Thoracic aorta (tissue), 2 donors: ENCODE data around the gene PKP1. TPM values are rescaled to one million over a fixed set of nuclear protein-coding genes. Genes with fewer than 3 reads are reported as not detected.

Source experiments
- ATAC-seq: fragments of 150-250 bp; one replicate; pipeline ENCODE4 v1.8.0; 2017; ENCODE audit warnings: low read depth; ENCODE audit not compliant: insufficient number of reproducible peaks, low FRiP score
- DNase-seq: peaks from one replicate; pipeline ENCODE4 v3.0.0-alpha.2; 2020; ENCODE audit warnings: low spot score
- H3K27ac ChIP-seq, 2 donors: fragments of 200-600 bp; sonication (generic); 1 replicate in 1 of 2; 2 replicates in 1 of 2; pipeline ENCODE4 v1.5.1; 2016; ENCODE audit warnings: mild to moderate bottlenecking in 2 of 2, moderate library complexity in 2 of 2
- H3K27me3 ChIP-seq: fragments of 200-600 bp; sonication (generic); replicated peaks from 2 replicates; pipeline ENCODE4 v1.6.0; 2016; ENCODE audit warnings: mild to moderate bottlenecking; ENCODE audit not compliant: insufficient read depth
- H3K36me3 ChIP-seq: fragments of 200-600 bp; sonication (generic); one replicate; pipeline ENCODE4 v1.5.1; 2016
- H3K4me1 ChIP-seq, 2 donors: fragments of 200-600 bp; sonication (generic); 1 replicate in 1 of 2; 2 replicates in 1 of 2; pipeline versions ENCODE4 v1.5.1 to v1.6.0; 2016; ENCODE audit warnings: low read depth in 2 of 2, mild to moderate bottlenecking in 1 of 2; ENCODE audit not compliant: control insufficient read depth in 1 of 2
- H3K4me3 ChIP-seq: fragments of 200-600 bp; sonication (generic); 2 replicates; pipeline ENCODE4 v1.5.1; 2016; ENCODE audit warnings: mild to moderate bottlenecking
- H3K9me3 ChIP-seq: fragments of 200-600 bp; sonication (generic); 2 replicates; pipeline ENCODE4 v1.5.1; 2016
- CTCF ChIP-seq: fragments of 200-600 bp; sonication (generic); IDR thresholded peaks from one replicate; pipeline ENCODE4 v1.5.1; 2019; ENCODE audit warnings: antibody characterized with exemption
- total RNA-seq, 2 donors: library from RNA; depleted of rRNA; stranded (reverse); fragments of >200 nt; gene quantifications; one replicate each; pipeline versions ENCODE4 v1.1.0 to v1.2.3, GENCODE V29; 2016

Gene PKP1
- total RNA-seq, 2 donors from 2014 or later = 0.54 TPM; not detected in 1

- no peak for ATAC-seq
- Histone ChIP-seq H3K36me3 (no peaks in the 10 kb centered on the region), H3K4me3 (no peak overlapping the region), H3K4me1 (no peaks in the 10 kb centered on the region), H3K27ac (no peak overlapping the region), H3K27me3 (no peaks in the 10 kb centered on the region), H3K9me3 (no peaks in the 10 kb centered on the region)
- no peak for DNase-seq
- no peak for TF ChIP-seq CTCF
Observed at GRCh38 chr1:201302163-201303152, 19.2 kb downstream of the PKP1 start.

- no peak for TF ChIP-seq CTCF
- no peaks in the 10 kb centered on the region for H3K27me3 ChIP-seq
- H3K9me3 ChIP-seq = no peaks in the 10 kb centered on the region
- DNase-seq = no peak
- H3K27ac ChIP-seq = no peak overlapping the region
- no peak for ATAC-seq
- no peaks in the 10 kb centered on the region for H3K4me1 ChIP-seq
- H3K36me3 ChIP-seq = no peaks in the 10 kb centered on the region
- no peak overlapping the region for H3K4me3 ChIP-seq
Observed at GRCh38 chr1:201304126-201304525, 20.8 kb downstream of the PKP1 start.

- no peak for TF ChIP-seq CTCF
- ATAC-seq (no peak), DNase-seq (no peak)
- H3K27me3 ChIP-seq = no peaks in the 10 kb centered on the region
- H3K4me3 ChIP-seq = no peak overlapping the region
- no peak overlapping the region for H3K27ac ChIP-seq
- no peaks in the 10 kb centered on the region for H3K36me3 ChIP-seq
- H3K4me1 ChIP-seq = no peaks in the 10 kb centered on the region
- H3K9me3 ChIP-seq = no peaks in the 10 kb centered on the region
Observed at GRCh38 chr1:201305815-201306214, 22.5 kb downstream of the PKP1 start.

- Histone ChIP-seq H3K4me1 (no peaks in the 10 kb centered on the region), H3K36me3 (no peaks in the 10 kb centered on the region), H3K4me3 (no peak overlapping the region), H3K27ac (no peak overlapping the region), H3K27me3 (no peaks in the 10 kb centered on the region), H3K9me3 (no peaks in the 10 kb centered on the region)
- TF ChIP-seq CTCF = no peak
- ATAC-seq (no peak), DNase-seq (no peak)
Observed at GRCh38 chr1:201307231-201307630, 23.9 kb downstream of the PKP1 start.

GRCh38 chr1:201307760-201308499 is 24.6 kb downstream of the PKP1 start:
- ATAC-seq (no peak), DNase-seq (no peak)
- Histone ChIP-seq H3K27ac (no peak overlapping the region), H3K4me3 (no peak overlapping the region), H3K36me3 (no peaks in the 10 kb centered on the region), H3K9me3 (no peaks in the 10 kb centered on the region), H3K27me3 (no peaks in the 10 kb centered on the region), H3K4me1 (no peaks in the 10 kb centered on the region)
- no peak for TF ChIP-seq CTCF
